KMS-11 (cell line): Measurements from ENCODE around the gene CYB5B.

Source experiments
- H2AFZ ChIP-seq: fragments of 200-600 bp; sonication (generic); 2 replicates; pipeline ENCODE4 v1.6.1; 2016; ENCODE audit warnings: antibody characterized with exemption, mixed run types, low read depth
- H3K27ac ChIP-seq: fragments of 200-600 bp; sonication (generic); 2 replicates; pipeline ENCODE4 v1.6.1; 2016; ENCODE audit warnings: mild to moderate bottlenecking, mixed run types
- H3K27me3 ChIP-seq: fragments of 200-600 bp; sonication (generic); 2 replicates; pipeline ENCODE4 v1.6.1; 2017; ENCODE audit warnings: mild to moderate bottlenecking, low read depth, mixed run types, moderate library complexity; ENCODE audit not compliant: insufficient read depth
- H3K36me3 ChIP-seq: fragments of 200-600 bp; sonication (generic); 2 replicates; pipeline ENCODE4 v1.6.1; 2017; ENCODE audit warnings: mild to moderate bottlenecking, mixed run types; ENCODE audit not compliant: insufficient read depth
- H3K4me1 ChIP-seq: fragments of 200-600 bp; sonication (generic); 2 replicates; pipeline ENCODE4 v1.6.1; 2016; ENCODE audit warnings: mild to moderate bottlenecking, low read depth, mixed run types; ENCODE audit not compliant: poor library complexity, severe bottlenecking
- H3K4me2 ChIP-seq: fragments of 200-600 bp; sonication (generic); 2 replicates; pipeline ENCODE4 v1.7.0; 2016; ENCODE audit warnings: mild to moderate bottlenecking, mixed run types
- H3K4me3 ChIP-seq: fragments of 200-600 bp; sonication (generic); IDR thresholded peaks from 2 replicates; pipeline ENCODE4 v1.6.1; 2017; ENCODE audit warnings: low read depth, low read length, mixed read lengths; ENCODE audit not compliant: insufficient read depth
- H3K79me2 ChIP-seq: fragments of 200-600 bp; sonication (generic); 2 replicates; pipeline ENCODE4 v1.6.1; 2016; ENCODE audit warnings: low read depth, mixed run types; ENCODE audit not compliant: insufficient read depth
- H3K9ac ChIP-seq: fragments of 200-600 bp; sonication (generic); 2 replicates; pipeline ENCODE4 v1.6.1; 2016; ENCODE audit warnings: mild to moderate bottlenecking, mixed run types
- H4K20me1 ChIP-seq: fragments of 200-600 bp; sonication (generic); 2 replicates; pipeline ENCODE4 v1.6.1; 2016; ENCODE audit warnings: mild to moderate bottlenecking, mixed run types; ENCODE audit not compliant: insufficient read depth
- TF ChIP-seq, protein P1 (sequence below): fragments of 200-600 bp; sonication (generic); conservative IDR thresholded peaks from 2 replicates; pipeline ENCODE4 v1.6.1; 2017; ENCODE audit warnings: low read depth, mild to moderate bottlenecking, antibody characterized with exemption, low read length, moderate library complexity, mixed read lengths

CYB5B gene

DNA sequence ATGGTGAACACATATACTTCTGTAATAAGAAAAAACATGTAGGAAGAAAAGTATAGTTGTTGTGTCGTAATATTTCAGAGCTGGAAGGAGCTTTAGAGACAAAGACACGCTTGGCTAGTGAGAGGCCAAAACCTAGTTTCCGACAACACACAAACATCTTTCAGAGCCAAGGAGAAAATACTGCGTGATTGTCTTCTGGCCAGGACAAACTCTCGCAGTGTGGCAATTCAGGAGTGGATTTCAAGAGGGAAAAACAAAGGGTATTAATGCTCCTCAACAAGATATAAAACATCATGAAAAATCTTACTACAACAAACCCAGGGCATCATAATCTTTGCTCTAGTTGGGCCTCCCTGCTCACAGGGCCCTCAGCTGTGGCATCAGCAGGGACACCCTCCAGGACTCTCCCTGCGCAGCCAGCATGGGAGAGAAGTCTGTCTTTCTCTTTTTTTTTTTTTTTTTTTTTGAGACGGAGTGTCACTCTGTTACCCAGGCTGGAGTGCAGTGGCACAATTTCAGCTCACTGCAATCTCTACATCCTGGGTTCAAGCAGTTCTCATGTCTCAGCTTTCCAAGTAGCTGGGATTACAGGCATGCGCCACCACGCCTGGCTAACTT is 66.4 kb downstream of the CYB5B start:
- Histone ChIP-seq H3K4me1 (no peaks in the 10 kb centered on the region), H4K20me1 (no peaks in the 10 kb centered on the region), H3K9ac (no peak overlapping the region), H3K36me3 (no peaks in the 10 kb centered on the region), H3K4me2 (no peak overlapping the region), H2AFZ (no peak overlapping the region), H3K79me2 (no peaks in the 10 kb centered on the region), H3K27me3 (no peaks in the 10 kb centered on the region), H3K27ac (no peak overlapping the region), H3K4me3 (no peak overlapping the region)
- TF ChIP-seq, protein P1, sequence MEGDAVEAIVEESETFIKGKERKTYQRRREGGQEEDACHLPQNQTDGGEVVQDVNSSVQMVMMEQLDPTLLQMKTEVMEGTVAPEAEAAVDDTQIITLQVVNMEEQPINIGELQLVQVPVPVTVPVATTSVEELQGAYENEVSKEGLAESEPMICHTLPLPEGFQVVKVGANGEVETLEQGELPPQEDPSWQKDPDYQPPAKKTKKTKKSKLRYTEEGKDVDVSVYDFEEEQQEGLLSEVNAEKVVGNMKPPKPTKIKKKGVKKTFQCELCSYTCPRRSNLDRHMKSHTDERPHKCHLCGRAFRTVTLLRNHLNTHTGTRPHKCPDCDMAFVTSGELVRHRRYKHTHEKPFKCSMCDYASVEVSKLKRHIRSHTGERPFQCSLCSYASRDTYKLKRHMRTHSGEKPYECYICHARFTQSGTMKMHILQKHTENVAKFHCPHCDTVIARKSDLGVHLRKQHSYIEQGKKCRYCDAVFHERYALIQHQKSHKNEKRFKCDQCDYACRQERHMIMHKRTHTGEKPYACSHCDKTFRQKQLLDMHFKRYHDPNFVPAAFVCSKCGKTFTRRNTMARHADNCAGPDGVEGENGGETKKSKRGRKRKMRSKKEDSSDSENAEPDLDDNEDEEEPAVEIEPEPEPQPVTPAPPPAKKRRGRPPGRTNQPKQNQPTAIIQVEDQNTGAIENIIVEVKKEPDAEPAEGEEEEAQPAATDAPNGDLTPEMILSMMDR, result no peak

DNA sequence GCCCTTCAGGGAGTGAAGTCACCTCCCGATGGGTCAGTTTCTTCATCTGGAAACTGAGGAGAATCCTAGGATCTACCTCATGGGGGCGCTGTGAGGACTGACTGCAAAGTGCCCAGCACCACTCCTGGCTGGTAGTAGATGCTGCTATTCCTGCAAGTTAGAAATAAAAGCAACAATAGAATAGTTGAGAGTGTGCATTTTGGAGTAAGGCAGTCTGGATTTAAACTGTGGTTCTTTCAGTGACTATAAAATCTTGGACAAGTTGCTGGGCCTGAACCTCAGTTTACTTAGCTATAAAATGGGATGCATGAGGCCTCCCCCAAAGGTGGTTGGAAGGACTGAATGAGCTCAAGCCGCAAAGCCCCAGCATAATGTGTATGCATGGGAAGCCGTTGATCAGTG is 70.6 kb downstream of the CYB5B start:
- Histone ChIP-seq H3K9ac (no peak overlapping the region), H3K4me1 (no peaks in the 10 kb centered on the region), H3K4me2 (no peak overlapping the region), H4K20me1 (no peaks in the 10 kb centered on the region), H3K79me2 (no peaks in the 10 kb centered on the region), H3K27me3 (no peaks in the 10 kb centered on the region), H2AFZ (no peak overlapping the region), H3K4me3 (no peak overlapping the region), H3K36me3 (no peaks in the 10 kb centered on the region), H3K27ac (no peak overlapping the region)
- TF ChIP-seq, protein P1, result peak; percentile 64

DNA sequence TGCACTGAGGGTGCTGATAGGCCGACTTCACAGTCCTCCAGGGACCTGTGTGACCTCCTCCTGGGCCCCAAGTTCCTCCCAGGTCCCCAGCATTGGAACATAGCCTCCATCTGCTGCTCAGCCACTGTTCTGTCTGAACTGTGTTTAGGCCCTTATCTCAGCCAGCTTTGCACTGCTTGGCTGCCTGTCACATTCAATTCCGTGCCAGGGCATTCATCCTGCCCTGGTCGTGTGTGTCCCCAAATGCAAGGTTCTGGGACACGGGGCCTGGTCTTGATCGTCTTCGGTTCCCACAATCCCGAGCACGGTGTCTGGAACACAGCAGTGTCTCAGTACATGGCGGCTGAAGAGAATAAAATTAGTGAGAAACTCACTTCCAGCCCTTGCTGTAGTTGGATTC is 71.4 kb downstream of the CYB5B start:
- no peak overlapping the region for H3K4me2 ChIP-seq
- H4K20me1 ChIP-seq, result no peaks in the 10 kb centered on the region
- H3K9ac ChIP-seq, result no peak overlapping the region
- H2AFZ ChIP-seq, result no peak overlapping the region
- TF ChIP-seq, protein P1, result no peak
- H3K79me2 ChIP-seq, result no peaks in the 10 kb centered on the region
- H3K27me3 ChIP-seq, result no peaks in the 10 kb centered on the region
- no peak overlapping the region for H3K4me3 ChIP-seq
- no peaks in the 10 kb centered on the region for H3K36me3 ChIP-seq
- no peaks in the 10 kb centered on the region for H3K4me1 ChIP-seq
- no peak overlapping the region for H3K27ac ChIP-seq

DNA sequence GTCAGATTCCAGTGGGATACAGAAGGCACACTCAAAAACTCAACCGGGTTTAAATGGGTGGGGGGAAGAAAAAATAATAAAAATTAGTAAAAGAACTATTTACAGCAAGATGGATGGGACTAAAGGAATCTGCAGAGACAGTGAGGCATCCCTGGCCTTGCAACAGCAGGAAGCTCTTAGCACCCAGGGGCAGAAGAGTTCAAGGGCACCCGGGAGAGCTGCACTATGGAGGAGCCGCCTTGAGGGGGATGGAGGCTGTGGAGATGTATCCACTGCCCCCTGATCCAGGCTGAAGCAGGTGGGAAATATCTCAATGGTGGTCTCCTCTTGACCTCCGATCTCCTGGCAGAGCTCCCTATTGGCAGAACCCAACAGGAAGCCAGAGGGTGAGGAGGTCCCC is 72.0 kb downstream of the CYB5B start:
- H3K79me2 ChIP-seq, result no peaks in the 10 kb centered on the region
- TF ChIP-seq, protein P1, result no peak
- H3K4me2 ChIP-seq, result no peak overlapping the region
- H3K27ac ChIP-seq, result no peak overlapping the region
- no peaks in the 10 kb centered on the region for H3K4me1 ChIP-seq
- H3K36me3 ChIP-seq, result no peaks in the 10 kb centered on the region
- no peaks in the 10 kb centered on the region for H3K27me3 ChIP-seq
- no peak overlapping the region for H3K9ac ChIP-seq
- H2AFZ ChIP-seq, result no peak overlapping the region
- no peaks in the 10 kb centered on the region for H4K20me1 ChIP-seq
- H3K4me3 ChIP-seq, result no peak overlapping the region
